Urothelium cell line (cell line): Measurements from ENCODE around the gene OR10X1.
A peak's percentile ranks its signal among the peaks of the same experiment; 100 is the strongest.

Experiments used
- DNase-seq: peaks from one replicate; pipeline ENCODE4 v3.0.0; 2011; ENCODE audit warnings: low spot score, mixed read lengths
- FAIRE-seq: peaks from 2 replicates; lab custom pipeline; 2011; peaks lifted over from hg19 to GRCh38; lab: Jason Lieb, UNC

Gene OR10X1, protein sequence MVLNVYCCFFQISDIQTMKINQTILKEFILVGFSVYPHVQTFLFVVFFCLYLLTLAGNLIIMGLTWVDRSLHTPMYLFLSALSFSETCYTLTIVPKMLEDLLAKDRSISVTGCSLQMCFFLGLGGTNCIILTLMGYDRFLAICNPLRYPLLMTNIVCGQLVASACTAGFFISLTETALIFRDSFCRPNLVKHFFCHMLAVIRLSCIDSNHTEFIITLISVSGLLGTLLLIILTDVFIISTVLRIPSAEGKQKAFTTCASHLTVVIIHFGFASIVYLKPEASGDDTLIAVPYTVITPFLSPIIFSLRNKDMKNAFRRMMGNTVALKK

DNA sequence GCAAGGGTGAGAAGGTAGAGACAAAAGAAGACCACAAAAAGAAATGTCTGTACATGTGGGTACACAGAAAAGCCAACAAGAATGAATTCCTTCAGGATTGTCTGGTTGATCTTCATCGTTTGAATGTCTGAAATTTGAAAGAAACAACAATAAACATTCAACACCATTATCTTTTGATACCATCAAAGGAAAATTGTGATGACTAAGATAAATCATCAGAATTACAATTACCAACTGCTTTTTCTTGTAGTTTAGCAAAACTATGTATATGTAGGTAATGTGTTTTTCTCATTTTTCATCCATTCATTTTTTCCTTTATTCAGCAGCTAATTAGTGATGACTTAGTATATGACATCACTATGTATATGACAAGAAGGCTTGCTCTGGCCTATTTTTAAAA, at the start of gene OR10X1:
Gene OR10X1 (minus strand): TSS at position 167 of the 400 bp plus-strand sequence. CDS start 0 bp downstream, at position 167.
- no peak for FAIRE-seq
- no peak for DNase-seq

DNA sequence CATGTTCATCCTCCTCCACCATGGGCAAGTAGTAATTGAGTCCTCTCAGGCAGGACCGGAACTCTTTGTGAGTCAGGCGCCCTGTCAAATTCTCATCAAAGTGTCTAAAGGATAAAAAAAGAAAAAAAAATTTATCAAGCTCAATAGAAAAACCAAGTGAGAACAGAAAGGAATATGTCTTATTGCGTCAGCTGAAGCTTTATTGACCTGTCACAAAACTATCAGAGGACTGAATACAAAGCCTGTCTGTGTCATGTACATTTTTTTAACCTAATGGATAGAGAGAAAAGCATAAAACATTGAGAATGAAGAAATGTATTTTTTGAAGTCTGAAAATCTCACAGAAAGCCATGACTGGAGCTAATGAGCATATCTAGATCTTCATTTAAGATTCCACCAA, 34.1 kb upstream of the OR10X1 start:
- DNase-seq (no peak), FAIRE-seq (no peak)

GRCh38 chr1:158611916-158612315, 32.2 kb upstream of the OR10X1 start:
- FAIRE-seq = no peak
- DNase-seq = no peak

DNA sequence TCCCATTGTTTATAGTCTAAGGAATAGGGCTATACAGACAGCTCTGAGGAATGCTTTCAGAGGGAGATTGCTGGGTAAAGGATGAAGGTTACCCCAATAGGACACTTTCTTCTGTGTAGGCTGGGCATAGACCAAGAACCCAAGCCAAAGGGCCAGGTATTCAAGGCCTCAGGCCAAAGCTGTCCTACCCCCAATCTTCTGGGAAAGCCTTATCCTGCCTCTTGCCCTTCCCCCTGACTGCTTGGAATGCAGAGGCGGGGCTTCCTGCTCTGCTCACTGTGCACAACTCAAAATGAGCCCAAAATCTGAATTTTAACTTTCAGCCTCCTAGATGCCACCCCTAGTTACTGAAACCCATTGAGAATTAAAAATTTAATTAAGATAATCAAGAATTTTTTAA, 27.6 kb upstream of the OR10X1 start:
- no peak for FAIRE-seq
- DNase-seq = no peak

DNA sequence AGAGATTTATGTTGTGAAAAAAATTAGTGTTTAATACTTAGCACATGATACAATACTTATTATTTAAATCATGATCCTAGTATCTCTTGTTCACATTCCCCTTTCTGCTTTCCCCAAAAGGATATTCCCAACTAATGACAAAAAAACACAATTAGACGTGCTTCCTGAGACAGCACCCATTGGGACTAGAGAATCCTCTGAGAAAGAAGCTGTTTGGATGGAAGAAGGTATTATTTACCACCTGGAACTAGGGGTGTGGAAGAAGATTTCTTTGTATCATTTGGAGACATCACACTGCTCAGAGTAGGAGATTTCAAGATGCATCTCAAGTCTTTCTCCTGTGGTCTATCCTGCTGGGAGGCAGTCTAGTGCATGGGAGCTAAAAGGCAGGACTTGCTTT, 25.3 kb upstream of the OR10X1 start, which contains the start of gene OR10Z1:
Gene OR10Z1 (plus strand): TSS at position 301 of the 400 bp plus-strand sequence. CDS start 1,171 bp downstream, outside the sequence.
- FAIRE-seq (no peak), DNase-seq (no peak)

DNA sequence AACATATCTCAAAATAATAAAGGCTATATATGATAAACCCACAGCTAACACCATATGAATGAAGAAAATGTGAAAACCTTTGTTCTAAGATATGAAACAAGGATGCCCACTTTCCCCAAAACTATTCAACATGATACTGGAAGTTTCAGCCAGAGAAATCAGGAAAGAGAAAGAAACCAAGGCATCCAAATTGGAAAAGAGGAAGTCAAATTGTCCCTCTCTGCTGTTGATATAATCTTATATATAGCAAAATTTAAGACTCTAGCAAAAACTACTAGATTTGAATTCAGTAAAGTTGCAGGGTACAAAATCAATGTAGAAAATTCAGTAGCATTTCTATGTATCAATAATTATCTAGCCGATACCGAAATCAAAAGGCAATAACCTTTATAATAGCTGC, 21.0 kb upstream of the OR10X1 start:
- no peak for FAIRE-seq

GRCh38 chr1:158586942-158587341, 7.2 kb upstream of the OR10X1 start:
- DNase-seq (no peak), FAIRE-seq (no peak)

More for the DNA sequence above, 21.0 kb upstream of the OR10X1 start:
- no peak for DNase-seq

DNA sequence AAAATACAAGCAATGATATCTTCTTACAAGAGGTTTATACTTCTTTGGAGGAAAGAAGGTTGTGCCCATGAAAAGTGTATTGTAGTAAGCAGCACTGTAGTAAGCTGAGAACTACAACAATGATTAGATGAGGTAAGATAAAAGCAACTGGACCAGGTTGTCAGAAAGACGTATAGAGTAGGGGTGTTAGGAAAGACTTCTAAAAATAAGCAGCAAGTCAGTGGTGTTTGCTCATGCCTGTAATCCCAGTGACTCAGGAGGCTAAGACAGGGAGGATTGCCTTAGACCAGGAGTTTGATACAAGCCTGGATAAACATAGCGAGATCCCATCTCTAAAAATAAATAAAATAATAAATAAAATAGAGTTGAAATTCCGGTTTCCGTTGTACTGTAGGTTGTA, 4.3 kb upstream of the OR10X1 start:
- FAIRE-seq = no peak
- DNase-seq = no peak

- DNase-seq (no peak), FAIRE-seq (no peak)
Observed at GRCh38 chr1:158577561-158577960, 2.1 kb downstream of the OR10X1 start.

- FAIRE-seq = no peak
- no peak for DNase-seq
Observed at GRCh38 chr1:158572226-158572625, 7.5 kb downstream of the OR10X1 start.

DNA sequence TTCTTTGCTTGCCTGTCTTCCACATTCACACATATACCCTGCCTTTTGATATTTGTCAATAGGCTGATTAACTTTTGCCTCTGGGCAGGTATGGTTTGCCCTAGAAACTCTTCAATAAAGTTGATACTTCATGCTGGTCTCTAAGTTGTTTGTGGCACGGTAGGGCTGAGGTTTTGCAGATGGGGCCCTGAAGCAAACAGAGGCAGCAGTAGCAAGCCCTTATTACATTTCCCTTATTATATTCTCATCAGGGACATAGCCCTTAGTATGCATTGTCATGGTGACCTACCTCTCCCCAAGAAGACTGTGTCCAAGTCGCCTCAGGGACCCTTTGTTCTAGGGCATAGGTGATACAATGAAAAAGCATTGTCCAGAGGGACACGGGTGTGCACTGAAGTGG, 9.2 kb downstream of the OR10X1 start, which contains the start of gene OR6P1:
Gene OR6P1 (minus strand): TSS at position 101 of the 400 bp plus-strand sequence. CDS start 6,976 bp downstream, outside the sequence.
- no peak for DNase-seq

DNA sequence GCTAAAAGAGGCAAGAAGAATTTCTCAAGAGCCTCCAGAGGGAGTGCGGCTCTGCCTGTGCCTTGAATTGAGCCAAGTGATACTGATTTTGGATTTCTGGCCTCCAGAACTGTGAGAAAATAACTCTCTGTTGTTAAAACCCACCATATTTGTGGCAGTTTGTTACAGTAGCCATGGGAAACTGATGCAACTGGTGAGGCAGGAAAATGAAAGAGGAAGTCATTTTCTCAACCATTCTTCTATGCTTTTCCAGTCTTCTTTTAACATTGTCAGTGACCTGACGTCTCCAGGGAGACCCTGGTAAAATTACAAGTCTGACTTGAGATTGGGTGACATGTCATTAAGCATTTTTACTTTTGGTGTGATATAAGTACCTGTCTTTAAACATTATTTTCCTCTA, 15.1 kb downstream of the OR10X1 start:
- FAIRE-seq (no peak), DNase-seq (no peak)

More for the DNA sequence above, 9.2 kb downstream of the OR10X1 start, which contains the start of gene OR6P1:
- no peak for FAIRE-seq

DNA sequence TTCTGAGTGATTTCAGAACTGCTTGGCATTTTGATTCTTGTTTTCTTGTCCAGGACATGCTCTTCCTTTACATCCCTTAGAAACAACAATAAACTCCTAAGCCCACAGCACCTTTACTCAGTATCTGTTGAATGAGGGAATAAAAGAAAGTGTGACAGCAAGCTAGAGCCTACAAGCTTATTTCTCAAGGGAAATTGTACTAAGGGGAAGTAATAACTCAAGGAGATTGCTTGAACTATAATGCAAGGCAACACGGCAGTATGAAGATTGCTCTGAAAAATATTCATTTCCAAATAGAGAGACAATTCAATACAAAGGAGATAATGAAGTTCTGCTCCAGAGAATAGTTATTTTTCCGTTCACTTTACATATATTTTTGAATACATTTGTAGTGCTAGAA, 15.8 kb downstream of the OR10X1 start:
- DNase-seq (no peak), FAIRE-seq (no peak)

GRCh38 chr1:158559696-158560095, 20.0 kb downstream of the OR10X1 start:
- DNase-seq (no peak), FAIRE-seq (no peak)

DNA sequence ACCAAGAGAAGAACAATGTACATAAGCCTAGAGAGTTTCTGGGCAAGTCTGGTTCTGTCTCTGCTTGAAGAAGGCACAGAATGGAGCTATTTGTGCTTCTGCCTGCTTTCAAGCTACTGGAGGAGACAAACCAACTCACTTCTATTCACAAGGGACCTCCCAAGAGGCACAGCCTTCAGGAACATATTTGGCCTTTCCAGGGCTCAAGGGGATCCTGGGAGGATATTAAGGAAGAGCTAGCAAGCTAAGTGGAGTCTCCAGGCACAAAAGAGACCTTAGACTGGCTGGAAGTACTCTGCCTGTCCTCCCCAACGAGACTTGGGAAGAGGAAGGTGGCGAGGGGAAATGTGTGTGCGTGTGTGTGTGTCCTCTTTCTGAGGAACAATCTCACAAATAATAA, 25.3 kb downstream of the OR10X1 start, which contains the start of gene OR6Y1:
Gene OR6Y1 (minus strand): TSS at position 54 of the 400 bp plus-strand sequence. CDS start 6,300 bp downstream, outside the sequence.
- no peak for FAIRE-seq

GRCh38 chr1:158552296-158552695, 27.4 kb downstream of the OR10X1 start:
- no peak for FAIRE-seq
- no peak for DNase-seq

More for the DNA sequence above, 25.3 kb downstream of the OR10X1 start, which contains the start of gene OR6Y1:
- DNase-seq = no peak

DNA sequence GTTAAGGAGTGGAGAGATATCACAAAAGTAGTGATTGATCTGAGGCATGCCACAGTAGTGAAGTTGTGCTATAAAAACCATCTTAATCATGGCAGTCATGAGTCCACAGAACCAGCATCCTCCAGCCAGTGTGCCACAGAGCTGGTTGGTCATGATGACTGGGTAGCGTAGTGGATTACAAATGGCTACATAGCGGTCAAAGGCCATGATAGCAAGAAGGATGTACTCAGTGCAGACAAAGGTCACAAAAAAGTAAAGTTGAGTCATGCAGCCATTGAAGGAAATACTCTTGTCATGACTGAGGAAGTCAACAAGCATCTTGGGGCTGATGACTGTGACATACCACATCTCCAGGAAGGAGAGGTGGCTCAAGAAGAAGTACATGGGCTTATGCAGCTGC, 32.2 kb downstream of the OR10X1 start:
- DNase-seq (no peak), FAIRE-seq (peak; percentile 32)

- no peak for FAIRE-seq
- no peak for DNase-seq
Observed at GRCh38 chr1:158537609-158538008, 42.1 kb downstream of the OR10X1 start.

DNA sequence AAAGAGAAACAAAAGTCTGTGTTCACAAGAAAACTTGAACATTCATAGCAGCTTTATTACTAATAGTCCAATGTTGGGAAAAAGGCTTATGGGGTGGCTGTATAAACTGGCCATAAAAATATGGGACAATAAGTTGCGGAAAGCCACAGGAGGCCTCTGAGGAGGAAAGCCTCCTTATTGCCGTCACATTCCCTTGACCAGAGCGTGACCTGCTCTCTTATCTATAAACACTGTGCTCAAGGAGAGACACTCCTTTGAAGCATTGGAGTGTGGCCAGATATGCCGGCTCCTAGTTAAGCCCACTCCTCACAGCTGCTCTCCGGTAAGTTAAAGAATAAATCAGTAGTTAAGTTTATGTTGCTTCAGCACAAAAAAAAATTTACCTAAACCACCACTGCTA, 45.2 kb downstream of the OR10X1 start:
- no peak for FAIRE-seq
- DNase-seq = no peak
